B cell (primary cell): ENCODE data around the gene RANBP3. TPM values are rescaled to one million over a fixed set of nuclear protein-coding genes. Genes with fewer than 3 reads are reported as not detected.

Experiments
- ATAC-seq: fragments of 200-7000 bp; cut with Tn5 transposase; one replicate; pipeline ENCODE4 v1.10.0; 2021; ENCODE audit warnings: low read depth, mild to moderate bottlenecking, moderate number of reproducible peaks, moderate library complexity
- CTCF ChIA-PET: fragments of 350-600 bp; sonication (Branson Sonifier 250); formaldehyde crosslinking; loops from one replicate; lab custom pipeline; 2021; ENCODE audit warnings: antibody characterized with exemption, inconsistent platforms; lab: Charles Lee
- POLR2A ChIA-PET: fragments of 350-600 bp; sonication (Branson Sonifier 250); formaldehyde crosslinking; loops from one replicate; lab custom pipeline; 2021; ENCODE audit warnings: antibody characterized with exemption; lab: Charles Lee
- DNase-seq: peaks from one replicate; pipeline ENCODE4 v3.0.0; 2013
- H2AFZ ChIP-seq: 2 replicates; pipeline ENCODE4 v1.6.1; 2012; ENCODE audit warnings: mild to moderate bottlenecking, low read depth, low read length; ENCODE audit not compliant: insufficient read depth, poor library complexity, severe bottlenecking
- H3K27ac ChIP-seq, 2 donors: 1 replicate in 1 of 2; 2 replicates in 1 of 2; pipeline ENCODE4 v1.5.1; 2012 to 2013; ENCODE audit warnings: low read length in 2 of 2, mild to moderate bottlenecking in 2 of 2, moderate library complexity in 1 of 2
- H3K27me3 ChIP-seq, 4 experiments: fragments of 200-600 bp in 1 of 4; sonication (generic) in 1 of 4; replicated peaks in 1 of 4; 1 replicate in 2 of 4; 2 replicates in 2 of 4; pipeline versions ENCODE4 v1.6.1 to v1.7.0; 2013 to 2016; ENCODE audit warnings: low read length in 3 of 4, mild to moderate bottlenecking in 2 of 4, mixed read lengths in 1 of 4, moderate library complexity in 1 of 4; ENCODE audit not compliant: insufficient read depth in 4 of 4, control insufficient read depth in 3 of 4; ENCODE audit errors: control extremely low read depth in 1 of 4
- H3K36me3 ChIP-seq, 2 experiments: replicated peaks in 1 of 2; 1 replicate in 1 of 2; 2 replicates in 1 of 2; pipeline versions ENCODE4 v1.6.1 to v1.7.1; 2013; ENCODE audit warnings: low read length in 1 of 2; ENCODE audit not compliant: insufficient read depth in 2 of 2, control insufficient read depth in 1 of 2; ENCODE audit errors: control extremely low read depth in 1 of 2, extremely low read depth in 1 of 2
- H3K4me1 ChIP-seq, 2 donors: fragments of 200-600 bp in 1 of 2; sonication (generic) in 1 of 2; 1 replicate in 1 of 2; 2 replicates in 1 of 2; pipeline versions ENCODE4 v1.5.1 to v1.6.1; 2013 to 2017; ENCODE audit warnings: low read length in 2 of 2; ENCODE audit not compliant: control insufficient read depth in 2 of 2, insufficient read depth in 2 of 2
- H3K4me2 ChIP-seq: replicated peaks from 2 replicates; pipeline ENCODE3; 2012; ENCODE audit warnings: mild to moderate bottlenecking, low read depth, low read length; ENCODE audit not compliant: poor library complexity, severe bottlenecking
- H3K4me3 ChIP-seq, 5 experiments: fragments of 200-600 bp in 1 of 5; sonication (generic) in 1 of 5; 1 replicate in 3 of 5; 2 replicates in 2 of 5; pipeline versions ENCODE4 v1.5.1 to v1.7.0; 2011 to 2016; ENCODE audit warnings: low read length in 4 of 5, mild to moderate bottlenecking in 4 of 5, low read depth in 2 of 5, control low read depth in 1 of 5, moderate library complexity in 1 of 5; ENCODE audit not compliant: insufficient read depth in 1 of 5; ENCODE audit errors: control extremely low read depth in 1 of 5, extremely low read depth in 1 of 5
- H3K79me2 ChIP-seq: fragments of 200-600 bp; sonication (generic); one replicate; pipeline ENCODE4 v1.6.0; 2016; ENCODE audit warnings: low read length; ENCODE audit not compliant: control insufficient read depth, insufficient read depth
- H3K9ac ChIP-seq: fragments of 200-600 bp; sonication (generic); 2 replicates; pipeline ENCODE4 v1.6.1; 2017; ENCODE audit warnings: mild to moderate bottlenecking, low read length, moderate library complexity
- H3K9me3 ChIP-seq, 3 donors: one replicate each; pipeline versions ENCODE4 v1.6.1 to v1.7.1; 2013; ENCODE audit warnings: low read length in 2 of 3; ENCODE audit not compliant: control insufficient read depth in 2 of 3, insufficient read depth in 1 of 3; ENCODE audit errors: control extremely low read depth in 1 of 3
- H4K20me1 ChIP-seq: 2 replicates; pipeline ENCODE4 v1.6.0; 2012; ENCODE audit warnings: mild to moderate bottlenecking, low read length; ENCODE audit not compliant: insufficient read depth, control insufficient read depth, poor library complexity, severe bottlenecking
- H3K27ac Mint-ChIP-seq: one replicate; pipeline ENCODE4 v1.8.0; 2021; ENCODE audit warnings: mixed read lengths
- H3K27me3 Mint-ChIP-seq: one replicate; pipeline ENCODE4 v1.8.0; 2021; ENCODE audit warnings: mixed read lengths
- H3K4me1 Mint-ChIP-seq: one replicate; pipeline ENCODE4 v1.8.0; 2021; ENCODE audit warnings: mixed read lengths
- H3K4me3 Mint-ChIP-seq: one replicate; pipeline ENCODE4 v1.8.0; 2021; ENCODE audit warnings: mixed read lengths
- H3K9me3 Mint-ChIP-seq: one replicate; pipeline ENCODE4 v1.8.0; 2022; ENCODE audit warnings: mixed read lengths; ENCODE audit not compliant: insufficient read depth
- EZH2 ChIP-seq: IDR thresholded peaks from 2 replicates; pipeline ENCODE4 v1.6.1; 2012; ENCODE audit warnings: borderline replicate concordance, low read depth, mild to moderate bottlenecking, moderate library complexity, low read length; ENCODE audit not compliant: insufficient read depth, poor library complexity, severe bottlenecking
- WGBS: methylation state at CpG from one replicate; pipeline ENCODE4 v1.1.5; 2013; ENCODE audit warnings: missing lambda C conversion rate; ENCODE audit not compliant: insufficient coverage; 5-methylcytosine and 5-hydroxymethylcytosine counted together
- intact Hi-C: fragments of 100-400 bp; cut with micrococcal nuclease; formaldehyde crosslinking; loops from one replicate; pipeline ENCODE4 v1.10.0; 2022
- polyA plus RNA-seq: library from polyadenylated mRNA; depleted of rRNA; stranded (reverse); fragments of >200 nt; gene quantifications from 2 replicates; pipeline ENCODE4 v1.2.3, GENCODE V29; 2012
- total RNA-seq, 2 donors: library from RNA; stranded (reverse); fragments of 120-200 nt in 1 of 2; gene quantifications; 1 replicate in 1 of 2; 2 replicates in 1 of 2; pipeline versions ENCODE4 v1.2.3 to v1.2.4, GENCODE V29; 2013 to 2022
- TF ChIP-seq, protein P1 (sequence below): fragments of 200-600 bp; IDR thresholded peaks from one replicate; pipeline ENCODE4 v1.8.0; 2022; ENCODE audit warnings: antibody characterized with exemption, mild to moderate bottlenecking

The RANBP3 gene
- total and polyA plus RNA-seq, 2 donors (not counting 1 experiment from before 2014, with no cell fraction given) = 86.7 to 91.7 TPM

DNA sequence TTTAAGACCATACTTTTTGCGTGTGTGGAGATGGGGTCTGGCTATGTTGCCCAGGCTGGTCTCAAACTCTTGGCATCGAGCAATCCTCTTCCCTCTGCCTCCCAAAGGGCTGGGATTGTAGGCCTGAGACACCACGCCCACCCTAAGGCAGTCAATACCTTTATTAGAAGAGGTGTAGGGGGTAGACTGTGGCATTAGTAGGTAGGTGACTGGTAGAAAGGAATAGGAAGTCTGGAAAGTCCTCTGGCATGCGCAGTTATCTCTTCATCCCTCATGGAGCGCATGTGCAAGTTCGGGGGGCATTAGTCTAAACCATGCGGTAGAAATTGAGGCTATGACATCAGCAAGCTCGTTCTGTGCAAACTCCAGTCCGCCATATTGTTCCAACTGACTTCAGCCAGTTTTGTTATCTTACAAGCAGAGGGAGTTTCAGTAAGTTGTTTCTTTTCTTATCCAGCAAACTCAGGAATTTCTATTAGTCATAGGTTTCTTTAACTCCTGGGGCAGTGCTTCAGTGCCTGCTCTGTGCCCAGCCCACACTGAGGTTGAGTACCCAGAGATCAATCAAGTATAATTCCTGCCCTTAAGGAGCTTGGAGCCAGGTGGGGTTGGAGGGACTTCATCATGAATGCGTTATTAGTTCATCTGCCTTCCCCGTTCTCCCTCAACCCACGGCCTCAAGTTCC is 7.3 kb upstream of the RANBP3 start:
- 100% methylated on average over 6 of the region's 12 CpGs for WGBS
- no peak overlapping the region for H3K4me3 Mint-ChIP-seq
- H3K4me3 ChIP-seq = no peak overlapping the region
- H3K79me2 ChIP-seq = no peaks in the 10 kb centered on the region
- no peak overlapping the region for H3K27ac Mint-ChIP-seq
- H3K9me3 Mint-ChIP-seq = no peaks in the 10 kb centered on the region
- no peak overlapping the region for H3K9ac ChIP-seq
- H3K4me1 Mint-ChIP-seq = peaks cover 14% of the 10 kb centered on the region
- no peak overlapping the region for H3K27ac ChIP-seq
- H3K27me3 ChIP-seq = no peaks in the 10 kb centered on the region
- no peak overlapping the region for H3K4me2 ChIP-seq
- ATAC-seq (no peak), DNase-seq (no peak)
- no peak for TF ChIP-seq EZH2
- TF ChIP-seq, protein P1, sequence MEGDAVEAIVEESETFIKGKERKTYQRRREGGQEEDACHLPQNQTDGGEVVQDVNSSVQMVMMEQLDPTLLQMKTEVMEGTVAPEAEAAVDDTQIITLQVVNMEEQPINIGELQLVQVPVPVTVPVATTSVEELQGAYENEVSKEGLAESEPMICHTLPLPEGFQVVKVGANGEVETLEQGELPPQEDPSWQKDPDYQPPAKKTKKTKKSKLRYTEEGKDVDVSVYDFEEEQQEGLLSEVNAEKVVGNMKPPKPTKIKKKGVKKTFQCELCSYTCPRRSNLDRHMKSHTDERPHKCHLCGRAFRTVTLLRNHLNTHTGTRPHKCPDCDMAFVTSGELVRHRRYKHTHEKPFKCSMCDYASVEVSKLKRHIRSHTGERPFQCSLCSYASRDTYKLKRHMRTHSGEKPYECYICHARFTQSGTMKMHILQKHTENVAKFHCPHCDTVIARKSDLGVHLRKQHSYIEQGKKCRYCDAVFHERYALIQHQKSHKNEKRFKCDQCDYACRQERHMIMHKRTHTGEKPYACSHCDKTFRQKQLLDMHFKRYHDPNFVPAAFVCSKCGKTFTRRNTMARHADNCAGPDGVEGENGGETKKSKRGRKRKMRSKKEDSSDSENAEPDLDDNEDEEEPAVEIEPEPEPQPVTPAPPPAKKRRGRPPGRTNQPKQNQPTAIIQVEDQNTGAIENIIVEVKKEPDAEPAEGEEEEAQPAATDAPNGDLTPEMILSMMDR = no peak
- no peaks in the 10 kb centered on the region for H3K27me3 Mint-ChIP-seq
- ChIA-PET POLR2A (no interaction called here), CTCF (interaction anchor here (1.0 to 8.7 kb wide), 6 partner anchors 12 to 181 kb away, joined by 3 to 51 read pairs (median 4); partner anchors contain the start of gene VMAC)
- peaks cover 0 to 7% of the 10 kb centered on the region in 2 donors for H3K4me1 ChIP-seq
- intact Hi-C loops = no loop called here
- no peaks in the 10 kb centered on the region for H4K20me1 ChIP-seq
- H3K9me3 ChIP-seq = no peaks in the 10 kb centered on the region
- no peaks in the 10 kb centered on the region for H3K36me3 ChIP-seq
- no peak overlapping the region for H2AFZ ChIP-seq

DNA sequence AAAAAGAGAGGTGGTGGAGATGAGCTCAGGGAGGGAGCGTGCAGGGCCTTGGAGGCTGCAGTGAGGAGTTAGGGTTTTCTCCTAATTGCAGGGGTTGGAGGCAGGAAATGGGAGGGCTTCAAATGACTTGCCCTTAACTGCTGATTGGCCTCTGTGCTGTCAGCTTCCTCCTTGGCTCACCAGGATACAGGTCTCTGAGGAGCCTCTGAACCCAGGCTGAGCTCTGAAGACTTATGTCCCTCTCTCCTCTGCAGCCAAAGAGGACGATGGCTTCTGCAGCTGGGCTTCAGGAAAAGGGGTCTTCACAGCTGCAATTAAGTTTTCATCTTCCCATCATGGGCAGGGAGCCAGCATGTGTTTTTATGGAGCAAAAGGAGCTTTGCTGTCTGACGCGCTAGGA is 6.7 kb upstream of the RANBP3 start:
- Mint-ChIP-seq H3K4me3 (no peak overlapping the region), H3K27me3 (no peaks in the 10 kb centered on the region), H3K9me3 (no peaks in the 10 kb centered on the region), H3K4me1 (peaks cover 10% of the 10 kb centered on the region), H3K27ac (no peak overlapping the region)
- 81% methylated on average over 3 of the region's 4 CpGs for WGBS
- ChIA-PET CTCF (interaction anchor here (1.0 to 8.7 kb wide), 6 partner anchors 11 to 181 kb away, joined by 3 to 51 read pairs (median 4); partner anchors contain the start of gene VMAC), POLR2A (no interaction called here)
- Histone ChIP-seq H3K9me3 (no peaks in the 10 kb centered on the region), H3K79me2 (no peaks in the 10 kb centered on the region), H3K27me3 (no peaks in the 10 kb centered on the region), H3K4me3 (no peak overlapping the region), H3K9ac (no peak overlapping the region), H4K20me1 (no peaks in the 10 kb centered on the region), H2AFZ (no peak overlapping the region), H3K27ac (no peak overlapping the region), H3K4me1 (peaks cover 0 to 7% of the 10 kb centered on the region in 2 donors), H3K4me2 (no peak overlapping the region), H3K36me3 (no peaks in the 10 kb centered on the region)
- DNase-seq (no peak), ATAC-seq (no peak)
- TF ChIP-seq EZH2 = no peak
- TF ChIP-seq, protein P1 = no peak
- intact Hi-C loops = no loop called here
